ENCODE measurements around the gene SULT1C4.
A peak's percentile ranks its signal among the peaks of the same experiment; 100 is the strongest.
"Not testable (repeated sequence)": the region's sequence is repeated elsewhere in the genome, so short reads cannot be mapped to it uniquely, and the experiment has no call there.

The SULT1C4 gene

DNA sequence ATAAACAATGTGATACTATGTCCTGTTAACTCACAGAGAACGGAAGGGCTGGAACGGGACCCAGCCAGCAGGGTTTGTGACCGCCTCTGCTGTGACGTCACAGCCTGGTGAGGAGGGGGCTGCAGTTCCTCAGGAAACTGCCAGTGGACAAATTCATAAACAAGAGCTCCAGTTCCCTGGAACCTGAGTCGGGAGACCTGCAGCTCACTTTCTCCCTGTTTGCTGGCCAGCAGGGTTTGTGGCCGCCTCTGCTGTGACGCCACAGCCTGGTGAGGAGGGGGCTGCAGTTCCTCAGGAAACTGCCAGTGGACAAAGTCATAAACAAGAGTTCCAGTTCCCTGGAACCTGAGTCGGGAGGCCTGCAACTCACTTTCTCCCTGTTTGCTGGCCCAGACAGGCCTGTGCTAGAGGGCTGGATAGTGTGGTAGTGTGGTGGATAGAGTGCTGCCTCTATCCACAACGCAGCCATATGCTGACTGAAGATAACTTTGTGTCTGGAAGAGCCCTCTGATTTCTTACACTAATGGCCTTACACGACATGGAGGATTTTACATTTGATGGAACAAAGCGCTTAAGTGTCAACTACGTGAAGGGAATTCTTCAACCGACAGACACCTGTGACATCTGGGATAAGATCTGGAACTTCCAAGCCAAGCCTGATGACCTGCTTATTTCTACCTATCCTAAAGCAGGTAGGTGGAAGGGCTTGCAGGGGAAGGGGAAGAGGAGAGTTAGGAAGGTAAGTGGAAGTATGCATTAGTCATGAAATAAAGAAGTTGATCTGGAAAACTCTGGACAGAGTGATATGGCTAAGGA, at the start of gene SULT1C4:
SULT1C4 (plus strand) TSS at position 140 of the 816 bp plus-strand sequence; CDS start at position 524, 384 bp downstream.
- peak; percentile 64 for DNase-seq (ENCODE audit: low read depth, low spot score)

DNA sequence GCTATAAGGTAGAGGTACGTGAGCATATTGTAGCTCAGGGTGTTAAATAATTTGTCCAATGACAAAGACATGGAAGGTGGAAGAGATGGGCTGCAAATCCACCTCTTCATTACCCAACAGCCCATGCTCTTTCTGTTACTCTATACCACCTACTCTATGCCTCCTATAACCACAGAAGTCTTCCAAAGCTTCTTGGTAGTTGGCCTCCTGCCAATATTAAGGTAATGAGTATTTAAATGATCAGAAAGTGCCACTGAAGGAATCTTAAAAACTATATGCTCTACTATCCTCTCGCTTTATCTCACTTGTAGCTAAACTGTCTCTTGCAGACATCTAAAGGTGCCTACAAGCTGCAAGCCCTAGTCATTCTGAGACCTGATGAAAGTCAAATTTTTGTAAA, 48.0 kb upstream of the SULT1C4 start:
- DNase-seq (ENCODE audit: low read depth, low spot score) = no peak

DNA sequence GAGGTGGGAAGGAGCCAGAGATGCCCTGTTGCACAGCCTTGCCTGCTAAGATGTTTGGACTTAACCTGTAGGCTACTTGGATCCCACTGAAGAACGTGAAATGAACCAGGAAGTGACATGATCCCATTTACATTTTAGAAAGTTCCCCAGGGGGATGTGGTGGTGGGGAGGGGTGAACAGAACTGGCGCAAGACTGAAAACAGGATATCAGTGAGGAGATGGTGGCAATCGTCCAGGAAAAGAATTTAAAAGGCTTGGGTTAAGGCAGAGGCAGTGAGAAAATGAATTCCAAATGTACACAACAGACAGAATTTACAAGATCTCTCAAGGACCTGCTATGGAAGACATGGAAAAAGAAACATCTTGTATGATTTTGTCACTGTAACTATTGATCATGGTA, 46.8 kb upstream of the SULT1C4 start:
- DNase-seq (ENCODE audit: low read depth, low spot score) = no peak

DNA sequence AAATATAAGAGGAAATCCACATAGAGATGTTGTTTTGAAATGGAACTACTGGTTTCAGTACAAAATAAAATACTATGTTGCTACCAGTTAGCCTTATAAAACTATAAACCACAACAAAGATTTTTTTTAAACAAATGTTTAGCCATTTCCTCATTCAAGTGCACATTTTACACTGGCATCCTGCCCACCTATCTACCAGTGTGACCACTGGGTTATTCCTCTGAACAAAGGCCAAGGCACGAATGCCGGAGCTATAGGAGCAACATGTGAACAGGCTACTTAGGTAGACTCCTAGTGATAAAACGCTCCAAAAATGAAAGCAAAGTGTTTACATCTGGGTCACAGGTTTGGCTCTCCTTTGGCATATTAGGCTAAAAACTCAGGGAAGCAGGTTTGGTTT, 31.8 kb upstream of the SULT1C4 start:
- no peak for DNase-seq (ENCODE audit: low read depth, low spot score)

DNA sequence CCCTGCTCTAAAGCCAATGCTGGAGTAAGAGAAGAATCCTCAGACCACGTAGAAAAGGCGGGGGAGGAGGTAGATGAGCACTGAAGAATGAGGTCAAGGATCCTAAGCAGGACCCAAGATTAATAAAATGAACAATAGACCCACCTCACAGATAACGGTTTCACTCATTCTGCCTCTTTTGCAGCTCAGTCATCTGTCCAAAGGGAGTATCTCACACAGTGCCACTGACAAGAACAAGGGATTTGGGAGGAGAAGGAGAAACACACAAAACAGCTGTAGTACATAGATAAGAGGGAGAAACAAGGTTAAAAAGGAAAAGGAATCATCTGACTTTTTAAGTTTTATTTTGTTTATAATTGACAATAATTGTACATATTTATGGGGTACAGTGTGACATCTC, 30.9 kb upstream of the SULT1C4 start:
- no peak for DNase-seq (ENCODE audit: low read depth, low spot score)

DNA sequence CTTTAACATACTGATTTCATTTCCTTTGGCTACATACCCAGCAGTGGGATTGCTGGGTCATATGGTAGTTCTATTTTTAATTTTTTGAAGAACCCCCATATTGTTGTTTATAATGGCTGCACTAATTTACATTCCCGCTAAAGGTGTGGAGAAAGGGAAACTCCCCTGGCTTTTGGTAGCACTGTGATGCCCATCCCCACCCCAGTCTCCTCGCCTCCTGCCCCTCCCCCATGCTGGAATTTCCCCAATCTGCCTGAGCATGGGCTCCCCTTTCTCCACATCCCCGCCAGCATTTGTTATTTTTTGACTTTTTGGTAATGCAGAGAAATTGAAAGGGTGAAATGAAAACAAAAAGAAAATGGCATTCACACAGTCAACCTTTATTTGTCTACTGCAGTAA, 30.0 kb upstream of the SULT1C4 start:
- DNase-seq (ENCODE audit: low read depth, low spot score) = no peak

DNA sequence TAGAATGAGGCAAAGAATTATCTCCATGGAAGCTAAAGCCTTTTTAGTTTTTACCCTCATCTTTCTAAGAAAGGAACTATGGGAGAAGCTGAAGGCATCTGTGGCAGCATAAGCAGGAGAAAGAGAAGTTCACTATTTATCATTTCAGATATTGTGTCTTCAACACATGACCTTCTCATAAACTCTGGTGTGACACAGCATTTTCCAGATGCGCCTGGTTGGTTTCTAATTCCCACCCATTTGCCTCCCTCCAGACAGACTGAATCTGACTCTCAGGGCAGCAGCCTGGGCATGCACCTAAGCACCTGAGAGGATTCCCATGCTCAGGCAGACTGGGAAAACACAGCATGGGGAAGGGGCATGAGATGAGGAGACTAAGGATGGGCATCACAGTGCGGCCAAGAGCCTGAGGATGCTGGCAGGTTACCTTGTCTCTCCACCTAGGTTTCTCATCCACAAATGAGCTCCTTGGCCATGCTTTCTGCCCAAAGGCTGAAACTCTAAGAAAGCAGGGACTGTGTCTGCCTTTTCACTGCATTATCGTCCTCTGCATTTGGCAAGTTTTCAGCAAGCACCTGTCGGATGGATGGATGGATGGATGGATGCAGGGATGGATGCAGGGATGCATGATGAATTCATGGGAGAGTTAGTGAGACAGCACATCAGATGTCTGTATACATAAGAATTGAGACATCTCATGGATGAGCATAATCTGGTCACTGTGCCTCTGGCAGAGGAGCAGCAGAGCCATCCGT, 28.8 kb upstream of the SULT1C4 start:
- no peak for DNase-seq (ENCODE audit: low read depth, low spot score)

DNA sequence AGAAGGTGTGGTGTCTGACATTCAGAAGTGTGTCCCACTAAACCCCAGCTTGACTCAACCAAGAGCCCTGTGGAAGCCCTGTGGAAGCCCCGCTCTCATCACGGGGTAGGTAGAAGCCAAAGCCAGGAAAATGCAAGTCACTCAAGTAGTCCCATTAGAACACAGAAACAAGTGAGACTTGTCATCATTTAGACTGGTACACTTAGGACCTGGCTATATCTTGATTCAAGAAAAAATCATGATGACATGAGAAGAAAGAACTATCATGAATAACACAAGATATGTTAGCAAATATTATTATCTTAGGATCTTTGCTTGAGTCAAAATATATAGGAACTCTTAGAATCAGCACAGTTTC, 28.2 kb upstream of the SULT1C4 start:
- no peak for DNase-seq (ENCODE audit: low read depth, low spot score)

DNA sequence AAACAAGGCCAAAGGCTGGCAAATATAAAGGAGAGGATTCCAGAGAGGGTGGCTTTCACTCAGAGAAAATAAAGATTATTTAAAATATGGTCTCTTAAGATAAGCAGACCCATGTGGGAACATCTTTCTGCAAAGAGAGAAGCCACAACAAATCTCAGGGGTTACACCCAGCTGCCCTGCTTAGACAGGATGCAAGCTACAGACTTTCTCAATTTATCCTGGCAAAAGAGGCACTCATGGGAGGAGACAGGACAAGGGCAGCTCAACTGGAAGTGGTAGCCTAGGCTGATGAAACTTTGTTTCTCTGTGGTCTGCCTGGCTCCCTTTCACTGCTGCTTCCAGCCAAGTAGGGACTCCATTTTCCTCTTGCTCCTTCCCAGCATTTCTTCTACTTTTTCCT, 25.9 kb upstream of the SULT1C4 start:
- DNase-seq (ENCODE audit: low read depth, low spot score) = no peak

DNA sequence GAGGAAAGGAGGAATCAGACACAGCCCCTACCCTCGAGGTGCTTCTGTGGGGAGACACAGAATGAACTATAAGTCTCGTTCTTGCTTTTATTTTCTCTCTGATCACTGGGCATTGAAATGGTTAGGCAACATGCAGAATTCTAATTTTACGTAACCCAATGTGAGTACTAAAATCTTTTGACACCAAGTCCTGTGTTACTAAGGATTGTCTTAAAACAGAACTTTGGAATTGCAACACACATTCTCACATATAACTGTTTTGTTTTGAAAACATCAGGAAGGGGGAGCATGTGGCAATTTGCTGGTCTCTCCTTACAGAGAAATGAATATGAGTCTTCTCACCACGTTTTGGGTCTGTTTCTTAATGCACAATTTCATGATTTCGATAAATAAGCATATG, 23.6 kb upstream of the SULT1C4 start:
- no peak for DNase-seq (ENCODE audit: low read depth, low spot score)

DNA sequence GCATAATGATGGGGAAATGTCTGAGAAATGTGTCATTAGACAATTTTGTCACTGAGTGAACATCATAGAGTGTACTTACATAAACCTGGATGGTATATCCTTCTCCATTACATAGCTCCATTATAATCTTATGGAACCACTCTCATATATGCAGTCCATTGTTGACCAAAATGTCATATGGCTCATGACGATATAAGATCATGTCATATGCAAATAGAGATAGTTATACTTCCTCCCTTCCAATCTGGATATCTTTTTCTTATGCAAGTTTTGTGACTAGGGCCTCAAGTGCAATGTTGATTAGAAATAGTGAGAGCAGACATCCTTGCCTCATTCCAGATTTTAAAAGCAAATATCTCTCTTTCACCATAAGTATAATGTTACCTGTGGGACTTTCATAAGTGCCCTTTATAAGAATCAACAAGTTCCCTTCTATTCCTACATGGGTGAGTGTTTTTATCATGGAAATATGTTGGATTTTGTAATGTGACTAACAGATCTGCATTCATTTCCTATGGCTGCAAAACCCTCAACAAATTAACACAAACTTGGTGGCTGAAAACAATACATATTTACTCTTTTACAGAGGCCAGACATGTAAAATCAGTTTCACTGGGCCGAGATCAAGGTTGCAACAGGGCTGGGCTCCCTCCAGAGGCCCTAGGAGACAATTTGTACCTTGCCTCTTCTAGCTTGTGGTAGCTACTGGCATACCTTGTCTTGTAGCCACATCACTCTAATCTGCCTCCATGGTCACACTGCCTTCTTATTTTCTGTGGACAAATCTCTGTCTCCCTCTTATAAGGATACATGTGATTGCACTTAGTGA, 21.6 kb upstream of the SULT1C4 start:
- DNase-seq (ENCODE audit: low read depth, low spot score) = no peak

DNA sequence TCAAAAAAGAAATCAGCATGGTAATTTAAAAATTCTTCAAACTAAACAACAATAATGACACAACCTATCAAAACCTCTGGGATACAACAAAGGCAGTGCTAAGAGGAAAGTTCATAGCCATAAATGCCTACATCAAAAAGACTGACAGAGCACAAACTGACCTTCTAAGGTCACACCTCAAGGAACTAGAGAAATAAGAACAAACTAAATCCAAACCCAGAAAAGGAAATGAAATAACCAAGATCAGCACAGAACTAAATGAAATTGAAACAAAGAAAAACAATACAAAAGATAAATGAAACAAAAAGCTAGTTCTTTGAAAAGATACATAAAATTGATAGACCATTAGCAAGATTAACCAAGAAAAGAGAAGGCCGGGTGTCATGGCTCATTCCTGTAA, 18.4 kb upstream of the SULT1C4 start:
- not testable (repeated sequence) for DNase-seq (ENCODE audit: low read depth, low spot score)

DNA sequence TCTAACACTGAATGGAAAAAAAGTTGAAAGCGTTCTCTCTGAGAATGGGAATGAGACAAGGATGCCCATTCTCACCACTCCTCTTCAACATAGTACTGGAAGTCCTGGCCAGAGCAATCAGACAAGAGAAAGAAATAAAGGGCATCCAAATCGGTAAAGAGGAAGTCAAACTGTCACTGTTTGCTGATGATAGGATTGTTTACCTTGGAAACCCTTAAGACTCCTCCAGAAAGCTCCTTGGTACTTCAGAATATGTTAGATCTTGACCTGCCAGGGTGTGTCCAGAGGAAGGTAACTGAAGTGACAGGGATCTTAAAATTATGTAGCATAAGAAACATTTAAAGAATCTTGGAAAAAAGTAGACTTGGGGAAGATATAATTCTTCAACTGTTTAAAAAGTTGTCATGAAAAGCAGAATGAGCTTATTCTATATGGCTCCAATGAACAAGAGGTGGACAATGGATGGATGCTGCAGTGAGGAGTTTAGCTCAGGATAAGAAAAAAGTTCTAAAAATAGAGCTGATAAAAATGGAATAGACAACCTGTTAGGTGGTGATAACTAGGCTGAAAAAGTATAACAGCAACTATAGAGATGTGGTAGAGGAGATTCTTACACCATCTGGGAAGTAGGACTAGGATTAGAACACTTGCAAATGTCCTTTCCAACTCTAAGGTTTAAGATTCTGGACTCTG, 16.8 kb upstream of the SULT1C4 start:
- no peak for DNase-seq (ENCODE audit: low read depth, low spot score)

DNA sequence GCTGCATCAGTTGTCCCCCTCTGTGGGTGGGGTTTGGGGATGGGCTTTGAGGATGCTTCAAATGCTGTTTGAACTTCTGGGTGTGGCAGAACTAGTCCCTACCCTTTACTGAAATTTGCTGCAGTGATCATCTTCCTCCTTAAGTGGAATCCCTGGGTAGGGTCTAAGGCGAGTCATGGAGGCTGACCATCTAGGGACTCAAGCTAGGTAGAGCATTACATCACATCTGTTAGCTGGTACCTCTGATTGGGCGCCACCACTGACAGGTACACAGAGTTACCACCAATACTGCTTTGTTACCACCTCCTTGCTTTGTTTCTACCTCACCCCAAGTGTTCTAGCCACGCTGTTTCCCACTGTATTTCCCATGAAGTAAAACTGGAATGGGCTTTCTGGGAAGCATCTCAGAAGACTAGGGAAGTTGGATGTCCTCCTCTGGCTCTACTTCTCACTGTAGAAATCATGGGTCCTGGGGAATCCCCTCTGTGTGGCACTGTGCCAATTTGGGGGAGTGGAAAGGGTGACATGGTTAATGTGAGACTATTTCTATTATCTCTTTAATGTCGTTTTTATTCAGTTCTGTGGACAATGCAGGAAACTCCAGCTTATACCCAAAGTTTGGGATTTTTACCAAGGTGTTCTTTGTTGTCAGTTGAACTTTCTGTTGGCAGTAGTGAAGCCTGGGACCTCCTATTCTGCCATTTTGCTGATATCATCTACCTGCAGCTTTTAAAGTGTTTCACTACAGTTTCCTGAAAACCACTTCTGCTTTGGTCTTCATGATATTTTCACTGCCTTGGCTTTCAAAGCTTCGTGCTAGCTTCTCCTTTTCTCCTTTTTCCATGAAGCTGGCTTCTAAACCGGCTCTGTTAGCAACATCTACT, 14.5 kb upstream of the SULT1C4 start:
- no peak for DNase-seq (ENCODE audit: low read depth, low spot score)

DNA sequence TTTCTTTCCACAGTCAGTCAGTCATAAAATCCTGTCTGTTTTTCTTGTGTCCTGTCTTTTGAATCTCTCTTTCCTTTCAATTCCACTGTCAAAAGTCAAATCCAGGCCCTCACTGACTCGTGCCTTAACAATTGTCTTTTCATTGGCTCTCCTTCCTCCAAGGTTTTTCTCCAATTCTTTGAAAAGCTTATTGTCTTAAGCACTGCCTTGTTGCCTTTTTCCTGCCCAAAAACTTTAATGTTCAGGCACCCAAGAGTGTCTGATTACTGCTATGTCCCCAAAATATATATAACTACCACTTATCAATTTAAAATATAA, 13.9 kb upstream of the SULT1C4 start:
- DNase-seq (ENCODE audit: low read depth, low spot score) = no peak

DNA sequence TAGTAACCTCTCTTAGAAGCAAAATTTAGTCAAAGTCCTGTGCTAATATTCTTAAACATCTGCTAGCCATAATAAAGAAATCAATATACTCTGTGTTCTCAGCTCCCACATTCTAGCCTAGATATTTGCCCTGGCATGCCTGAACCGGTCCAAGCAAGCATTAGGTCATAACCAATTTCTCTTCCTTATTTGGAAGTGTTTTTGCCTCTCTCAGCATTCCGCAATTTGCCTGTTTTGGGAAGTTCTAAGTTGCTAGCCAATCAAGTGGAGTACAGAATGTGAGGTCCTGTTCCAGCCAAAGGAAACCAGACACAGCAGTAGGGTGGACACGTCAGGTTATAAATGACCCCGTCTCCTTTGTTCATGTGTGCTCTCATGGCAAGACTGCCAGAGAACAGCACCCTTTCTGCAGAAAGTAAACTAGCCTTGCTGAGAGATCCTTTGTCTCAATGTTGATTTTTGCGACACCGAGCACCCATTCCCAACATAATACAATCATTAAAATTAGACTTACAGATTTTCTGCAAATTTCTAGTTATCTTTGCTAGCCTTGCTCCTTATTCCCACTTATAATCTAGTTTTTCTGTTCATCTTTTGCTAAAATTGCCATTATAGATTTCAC, 13.0 kb upstream of the SULT1C4 start:
- no peak for DNase-seq (ENCODE audit: low read depth, low spot score)

DNA sequence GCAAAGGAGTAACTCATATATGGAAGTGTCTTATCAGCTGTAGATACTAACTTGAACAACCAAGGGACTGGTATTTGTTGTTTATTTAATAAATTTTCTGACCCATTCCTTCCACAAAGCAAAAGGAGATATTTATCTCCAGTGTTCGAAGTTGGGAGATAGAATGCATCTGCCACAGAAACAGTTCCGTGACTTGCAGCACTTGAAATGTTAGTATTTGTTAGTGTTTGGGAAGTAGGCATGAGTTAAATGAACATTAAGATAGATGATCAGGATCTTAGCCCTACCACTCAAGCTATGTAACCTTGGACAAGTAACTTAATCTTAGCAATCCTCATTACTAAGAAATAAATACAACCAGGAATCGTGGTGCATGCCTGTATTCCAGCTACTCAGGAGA, 12.1 kb upstream of the SULT1C4 start:
- no peak for DNase-seq (ENCODE audit: low read depth, low spot score)

DNA sequence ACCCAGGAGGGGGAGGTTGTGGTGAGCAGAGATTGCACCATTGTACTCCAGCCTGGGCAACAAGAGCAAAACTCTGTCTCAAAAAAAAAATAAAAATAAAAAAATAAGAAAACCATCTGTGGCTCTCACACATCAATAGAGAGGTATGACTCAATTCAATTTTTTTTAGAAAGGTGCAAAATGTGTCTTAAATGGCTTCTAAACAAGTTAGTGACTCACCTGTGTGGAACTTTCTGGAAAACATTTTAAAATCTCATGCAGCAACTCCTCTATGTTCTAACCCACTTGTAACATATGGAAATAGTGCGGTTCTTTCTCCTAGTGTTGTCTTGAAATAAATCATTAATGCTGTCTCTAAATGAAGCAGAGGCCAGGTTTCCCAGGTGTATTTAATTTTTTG, 10.7 kb upstream of the SULT1C4 start:
- no peak for DNase-seq (ENCODE audit: low read depth, low spot score)

DNA sequence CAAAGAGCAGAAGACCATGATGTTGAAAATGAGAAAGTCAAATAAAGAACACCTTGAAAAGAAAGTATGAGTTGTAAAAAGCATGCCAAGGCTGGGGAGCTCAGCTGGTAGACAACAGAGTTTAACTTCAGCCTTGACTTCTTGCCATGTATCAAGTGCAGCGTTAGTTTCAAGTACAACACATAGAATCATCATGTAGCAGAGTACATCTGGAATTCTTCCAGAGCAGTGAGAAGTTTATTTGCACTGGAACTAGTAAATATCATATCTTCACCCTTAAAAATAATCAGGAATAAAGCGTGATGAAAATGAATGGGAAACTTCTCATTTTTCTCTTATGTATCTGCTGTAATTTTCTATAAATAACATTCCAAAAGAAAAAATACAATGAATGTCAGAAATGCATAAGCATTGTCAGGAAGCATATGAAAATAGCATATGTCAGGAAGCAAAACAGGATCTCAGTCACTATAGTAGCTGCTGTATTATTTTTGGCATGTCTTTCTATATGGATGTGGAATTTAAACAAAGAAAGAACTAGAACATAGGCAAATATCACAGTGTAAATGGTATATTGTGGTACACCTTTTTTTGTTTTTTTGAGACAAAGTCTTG, 10.1 kb upstream of the SULT1C4 start:
- no peak for DNase-seq (ENCODE audit: low read depth, low spot score)

DNA sequence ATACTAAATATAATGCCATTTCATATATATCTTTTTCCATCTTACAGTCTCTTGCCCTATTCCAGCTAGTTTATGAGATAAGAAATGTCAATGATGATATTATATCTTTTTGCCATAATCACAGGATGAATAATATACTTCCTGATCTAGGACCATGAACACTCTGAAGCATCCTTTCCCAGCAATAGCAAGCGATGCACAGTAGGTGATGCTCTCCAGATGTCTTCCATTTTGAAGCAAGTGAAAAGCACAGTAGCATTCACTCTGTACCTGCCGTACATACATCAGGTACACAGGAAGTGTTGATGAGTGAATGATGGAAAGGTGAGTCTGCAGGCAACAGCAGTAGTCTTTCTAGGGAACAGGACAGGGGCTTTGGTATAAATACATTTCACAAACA, 8.6 kb upstream of the SULT1C4 start:
- no peak for DNase-seq (ENCODE audit: low read depth, low spot score)
